D341Med (cell line): Measurements from ENCODE around the gene METAP1.
"Not testable (repeated sequence)": the region's sequence is repeated elsewhere in the genome, so short reads cannot be mapped to it uniquely, and the experiment has no call there.

Experiments
- DNase-seq: peaks from one replicate; pipeline ENCODE4 v3.0.0; 2012; ENCODE audit warnings: low spot score

Gene METAP1

GRCh38 chr4:98997166-98997565 lies 1.6 kb downstream of the METAP1 start:
- DNase-seq, result no peak

- DNase-seq, result no peak
Observed at GRCh38 chr4:98998551-98998950, 3.0 kb downstream of the METAP1 start.

DNA sequence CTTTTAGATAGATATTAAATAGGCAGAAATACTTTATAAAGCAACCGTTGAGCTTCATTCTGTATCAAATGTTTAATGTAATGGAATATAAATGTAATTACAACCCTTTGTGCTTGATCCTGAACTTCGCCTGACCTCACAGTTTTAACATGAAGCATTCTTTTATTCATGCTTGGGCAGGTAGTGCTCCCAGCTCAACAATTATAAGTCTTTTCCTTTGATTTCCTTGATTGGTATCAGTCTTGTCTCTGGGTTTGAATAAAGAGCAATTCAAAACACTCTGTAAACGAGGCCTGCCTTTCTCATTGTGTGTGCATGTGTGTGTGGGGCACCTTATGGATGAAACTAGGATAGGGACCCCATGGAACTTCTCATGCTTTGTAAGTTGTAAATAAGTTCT lies 6.8 kb downstream of the METAP1 start:
- no peak for DNase-seq

- DNase-seq, result no peak
Observed at GRCh38 chr4:99008051-99008450, 12.5 kb downstream of the METAP1 start.

GRCh38 chr4:99011910-99012309 lies 16.4 kb downstream of the METAP1 start:
- DNase-seq, result no peak

- no peak for DNase-seq
Observed at GRCh38 chr4:99013402-99013843, 17.9 kb downstream of the METAP1 start.

DNA sequence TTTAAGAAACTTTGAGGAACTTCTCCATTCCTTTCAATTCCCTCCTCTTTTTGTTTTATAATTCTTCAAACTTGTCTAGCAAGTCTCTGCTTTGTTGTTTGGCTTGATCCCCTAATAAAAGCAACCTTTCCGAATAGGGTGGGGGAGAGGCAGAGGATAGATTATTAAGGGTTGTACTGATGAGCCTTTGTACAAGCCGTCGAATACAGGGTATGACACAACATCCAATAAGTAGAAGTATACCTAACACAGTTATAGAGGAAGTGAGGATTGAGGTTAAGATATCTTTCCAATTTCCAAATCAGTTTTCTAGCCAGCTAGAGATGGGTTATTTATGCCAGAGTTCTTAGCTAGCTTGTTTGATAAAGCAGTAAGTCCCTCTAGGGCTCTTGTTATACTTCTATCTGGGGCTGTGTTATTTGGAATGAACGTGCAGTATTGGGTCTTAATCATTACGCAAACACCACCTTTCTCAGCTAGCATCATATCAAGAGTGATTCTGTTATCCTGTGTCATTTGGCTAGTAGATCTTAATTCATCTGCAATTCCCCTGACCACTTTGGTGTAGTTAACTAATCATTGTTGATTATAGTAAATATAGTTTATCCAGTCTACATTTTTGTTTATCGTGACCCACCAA lies 18.5 kb downstream of the METAP1 start:
- DNase-seq, result no peak

DNA sequence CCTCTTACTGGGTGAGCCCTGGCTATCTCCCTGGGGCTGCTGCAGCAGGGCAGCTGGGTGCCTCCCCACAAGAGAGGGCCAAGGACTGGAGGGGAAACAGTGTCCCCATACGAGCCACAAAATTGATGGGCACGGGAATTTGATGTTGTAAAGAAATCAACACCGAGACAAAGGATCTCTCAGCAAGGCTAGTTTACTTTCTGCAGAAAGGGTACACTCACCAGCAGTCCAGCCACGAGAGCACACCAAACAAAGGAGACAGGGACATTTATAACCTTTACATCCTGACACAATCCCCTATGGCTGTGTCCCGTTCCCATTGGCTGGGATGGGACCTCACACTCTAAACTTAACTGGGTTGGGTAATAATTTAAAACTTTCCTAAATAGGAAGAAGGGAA lies 25.9 kb downstream of the METAP1 start:
- DNase-seq, result no peak

DNA sequence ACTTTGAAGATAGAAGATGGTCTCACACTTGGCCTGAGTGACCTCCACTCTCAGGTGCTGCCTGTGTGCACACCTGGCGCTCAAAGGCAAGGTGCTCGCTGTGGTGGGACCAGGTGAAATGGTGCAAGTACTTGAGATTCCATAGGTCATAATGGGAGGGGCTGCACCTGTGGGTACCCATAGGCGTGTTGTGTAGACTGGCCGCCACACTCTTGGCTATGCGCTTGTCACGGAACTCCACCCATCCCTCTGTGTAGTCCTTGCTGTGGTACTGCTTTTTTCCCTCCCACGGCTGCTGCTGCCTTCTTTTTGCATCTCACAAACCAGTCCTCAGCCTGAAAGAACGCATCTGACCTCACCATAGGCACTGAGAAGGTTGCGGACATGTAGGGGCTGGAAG lies 27.0 kb downstream of the METAP1 start:
- DNase-seq, result no peak

DNA sequence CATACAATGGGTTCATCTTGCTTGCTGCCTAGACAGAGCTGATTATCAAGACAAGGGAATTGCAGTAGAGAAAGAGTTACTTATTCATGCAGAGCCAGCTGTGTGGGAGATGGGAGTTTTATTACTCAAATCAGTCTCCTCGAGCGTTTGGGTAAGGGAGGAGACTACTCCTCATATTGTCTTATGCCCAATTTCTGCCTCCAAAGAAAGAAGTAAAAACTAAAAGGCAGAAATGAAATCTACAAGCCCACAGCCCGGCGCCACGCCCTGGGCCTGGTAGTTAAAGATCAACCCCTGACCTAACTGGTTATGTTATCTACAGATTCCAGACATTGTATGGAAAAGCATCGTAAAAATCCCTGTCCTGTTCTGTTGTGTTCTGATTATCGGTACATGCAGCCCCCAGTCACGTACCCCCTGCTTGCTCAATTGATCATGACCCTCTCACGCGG lies 28.3 kb downstream of the METAP1 start:
- DNase-seq, result not testable (repeated sequence)

DNA sequence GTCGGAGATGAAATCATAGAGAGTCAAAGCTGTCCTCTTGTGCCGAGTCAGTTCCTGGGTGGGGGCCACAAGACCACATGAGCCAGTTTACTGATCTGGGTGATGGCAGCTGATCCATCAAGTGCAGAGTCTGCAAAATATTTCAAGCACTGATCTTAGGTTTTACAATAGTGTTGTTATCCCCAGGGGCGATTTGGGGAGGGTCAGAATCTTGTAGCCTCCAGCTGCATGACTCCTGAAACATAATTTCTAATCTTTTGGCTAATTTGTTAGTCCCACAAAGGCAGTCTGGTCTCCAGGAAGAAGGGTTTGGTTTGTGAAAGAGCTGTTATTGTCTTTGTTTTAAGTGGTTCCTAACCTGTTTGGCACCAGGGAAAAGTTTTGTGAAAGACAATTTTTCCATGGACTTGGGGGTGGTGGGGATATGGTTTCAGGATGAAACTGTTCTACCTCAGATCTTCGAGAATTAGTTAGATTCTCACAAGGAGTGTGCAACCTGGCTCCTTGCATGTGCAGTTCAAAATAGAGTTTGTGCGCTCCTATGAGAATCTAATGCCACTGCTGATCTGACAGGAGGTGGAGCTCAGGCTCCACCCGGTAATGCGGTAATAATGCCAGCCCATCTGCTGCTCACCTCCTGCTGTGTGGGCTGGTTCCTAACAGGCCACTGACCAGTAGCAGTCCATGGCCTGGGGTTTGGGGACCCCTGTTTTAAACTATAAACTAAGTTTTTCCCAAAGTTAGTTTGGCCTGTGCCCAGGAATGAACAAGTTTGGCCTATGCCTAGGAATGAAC lies 29.2 kb downstream of the METAP1 start:
- peak; percentile 61 for DNase-seq

DNA sequence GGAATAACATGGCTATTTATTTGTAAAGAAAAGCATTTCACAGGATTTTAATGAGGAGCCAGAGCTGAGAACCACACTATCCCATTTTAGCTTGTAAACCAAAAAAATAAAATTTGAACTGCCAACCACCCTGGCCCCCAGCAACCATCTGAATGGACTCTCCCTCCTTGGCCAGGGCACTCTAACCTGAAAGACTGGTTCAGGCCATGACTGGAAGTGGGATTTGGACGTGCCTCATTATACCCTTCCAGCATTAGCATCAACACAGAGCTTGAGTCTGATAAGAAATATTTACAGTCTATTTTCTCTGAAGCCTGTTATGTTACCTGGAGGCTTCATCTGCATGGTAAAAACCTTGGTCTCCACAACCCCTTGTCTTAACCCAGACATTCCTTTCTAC lies 30.0 kb downstream of the METAP1 start:
- no peak for DNase-seq

DNA sequence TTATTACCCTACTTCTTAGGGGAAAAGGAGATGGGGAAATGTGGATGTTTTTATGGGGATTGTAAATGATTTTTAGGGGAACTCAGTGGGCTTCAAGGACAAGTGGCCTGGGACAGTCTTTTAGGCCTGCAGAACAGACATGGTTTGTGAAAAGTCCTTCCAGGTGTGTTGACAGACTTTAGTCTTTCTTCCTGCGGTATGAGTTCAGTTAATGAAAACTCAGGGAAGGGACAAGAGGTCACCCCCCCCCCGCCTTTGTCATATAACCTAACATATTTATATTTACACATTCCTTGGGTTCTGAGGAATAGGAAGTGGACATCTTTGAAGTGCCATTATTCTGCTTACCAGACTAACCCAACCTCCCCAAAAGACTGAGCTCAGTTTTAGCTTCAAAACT lies 31.8 kb downstream of the METAP1 start:
- no peak for DNase-seq

DNA sequence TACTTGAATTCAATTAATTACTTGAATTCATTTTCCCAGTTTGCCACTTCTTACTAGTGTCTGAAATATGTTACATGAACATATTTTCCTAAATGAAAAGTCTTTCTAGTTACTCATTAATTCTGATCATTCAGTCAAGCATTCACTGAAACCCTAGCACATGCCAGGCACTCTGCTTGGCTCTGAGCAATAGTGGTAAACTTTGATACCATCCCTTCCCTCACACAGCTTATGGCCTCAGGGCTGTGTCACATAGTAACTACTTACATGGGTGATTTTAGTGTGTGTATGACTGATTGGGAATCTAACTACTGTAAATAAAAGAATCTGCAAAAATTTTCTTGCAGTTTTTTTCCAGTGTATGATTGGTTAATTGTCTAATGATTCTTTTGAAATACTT lies 32.7 kb downstream of the METAP1 start:
- no peak for DNase-seq

GRCh38 chr4:99029018-99029735 lies 33.7 kb downstream of the METAP1 start:
- DNase-seq, result no peak

- DNase-seq, result no peak
Observed at GRCh38 chr4:99029852-99030251, 34.3 kb downstream of the METAP1 start.

DNA sequence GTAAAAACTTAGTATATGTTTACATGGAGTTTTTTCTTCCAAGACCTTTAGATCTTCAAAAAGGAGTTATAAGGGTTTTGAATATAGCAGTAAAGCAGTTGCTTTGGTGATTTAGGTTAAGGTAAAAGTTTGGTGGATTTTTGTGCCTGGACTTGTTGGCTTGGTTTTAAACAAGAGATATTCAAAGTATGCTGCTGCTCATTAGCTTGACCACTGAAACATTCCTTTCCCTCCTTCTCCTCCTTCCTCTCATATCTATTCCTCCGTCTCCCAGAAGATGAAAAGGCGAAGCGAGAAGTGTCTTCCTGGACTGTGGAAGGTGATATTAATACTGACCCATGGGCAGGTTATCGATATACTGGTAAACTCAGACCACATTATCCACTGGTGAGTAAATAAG lies 38.4 kb downstream of the METAP1 start:
- no peak for DNase-seq

DNA sequence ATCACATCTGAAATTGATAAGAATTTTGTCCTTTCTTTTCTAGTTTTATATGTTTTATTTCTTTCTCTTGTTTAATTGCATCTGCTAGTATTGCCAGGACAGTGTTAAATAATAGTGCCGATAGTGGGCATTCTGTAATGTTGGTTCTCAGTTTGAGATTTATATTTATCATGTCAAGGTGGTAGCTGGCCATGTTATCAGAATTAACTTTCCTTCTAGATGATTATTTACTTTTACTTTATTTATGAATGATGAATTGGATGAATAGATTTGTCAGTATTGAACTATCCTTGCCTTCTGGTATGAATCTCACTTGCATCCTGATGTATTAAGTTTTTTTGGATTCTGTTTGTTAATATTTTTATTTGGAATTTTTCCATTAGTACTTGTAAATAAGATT lies 42.7 kb downstream of the METAP1 start:
- no peak for DNase-seq

DNA sequence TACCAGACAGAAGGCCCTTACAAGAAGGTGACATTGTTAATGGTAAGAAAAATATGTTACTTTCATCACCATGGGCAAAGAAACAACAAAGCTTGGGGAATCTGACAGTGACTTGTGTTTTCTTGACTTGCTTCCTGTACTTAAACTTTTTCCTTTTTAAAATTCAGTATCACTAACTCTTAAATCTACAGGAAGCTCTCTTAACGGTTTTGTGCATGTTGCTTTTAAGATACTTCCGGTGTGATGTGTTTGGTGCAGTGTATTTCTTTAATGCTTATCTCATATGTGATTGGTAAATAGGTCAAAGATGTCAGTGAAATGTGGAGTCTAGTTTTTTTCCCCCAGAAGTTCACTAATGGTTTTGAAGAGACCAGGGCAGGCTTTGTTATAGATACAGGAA lies 47.8 kb downstream of the METAP1 start:
- DNase-seq, result no peak

- no peak for DNase-seq
Observed at GRCh38 chr4:99047710-99048109, 52.2 kb downstream of the METAP1 start.

- no peak for DNase-seq
Observed at GRCh38 chr4:99052902-99053301, 57.4 kb downstream of the METAP1 start.

DNA sequence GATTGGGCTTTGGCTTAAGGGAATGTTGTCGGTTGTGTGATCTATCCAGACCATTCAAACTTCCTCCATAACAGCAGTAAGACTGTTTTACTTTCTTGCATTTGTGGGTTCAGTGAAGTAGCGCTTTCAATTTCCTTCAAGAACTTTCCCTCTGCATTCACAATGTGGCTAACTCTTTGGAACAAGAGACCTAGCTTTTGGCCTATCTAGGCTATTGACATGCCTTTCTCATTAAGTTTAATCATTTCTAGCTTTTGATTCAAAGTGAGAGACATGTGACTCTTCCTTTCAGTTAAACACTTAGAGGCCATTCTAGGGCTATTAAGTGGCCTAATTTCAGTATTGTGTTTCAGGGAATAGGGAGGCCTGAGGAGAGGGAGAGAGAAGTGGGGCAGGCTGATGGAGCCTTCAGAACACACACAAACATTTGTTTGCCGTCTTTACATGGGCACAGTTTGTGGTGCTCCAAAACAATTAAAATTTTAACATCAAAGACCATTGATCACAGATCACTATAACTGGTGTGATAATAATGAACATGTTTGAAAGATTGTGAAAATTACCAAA lies 59.0 kb downstream of the METAP1 start:
- no peak for DNase-seq

- no peak for DNase-seq
Observed at GRCh38 chr4:99058228-99058627, 62.7 kb downstream of the METAP1 start.
